ENCODE data around the gene HIP1R.

Gene HIP1R

GRCh38 chr12:122876731-122877130 is 41.5 kb downstream of the HIP1R start:
- no peak overlapping the region for H3K4me3 ChIP-seq (ENCODE audit: low read length)
- H3K36me3 ChIP-seq (ENCODE audit: control insufficient read depth, low read depth, low read length): no peaks in the 10 kb centered on the region
- H3K27ac ChIP-seq (ENCODE audit: low read length): no peak overlapping the region
- no peak overlapping the region for H3K9ac ChIP-seq (ENCODE audit: low read length)
- peaks cover 37% of the 10 kb centered on the region for H3K4me1 ChIP-seq (ENCODE audit: control insufficient read depth, low read depth, low read length)
- H3K9me3 ChIP-seq (ENCODE audit: control insufficient read depth, low read depth, low read length): no peaks in the 10 kb centered on the region
- peaks cover 100% of the 10 kb centered on the region for H3K27me3 ChIP-seq (ENCODE audit: control insufficient read depth, insufficient read depth, low read length)

GRCh38 chr12:122878780-122879612 is 43.7 kb downstream of the HIP1R start:
- H3K9ac ChIP-seq (ENCODE audit: low read length): no peak overlapping the region
- H3K4me3 ChIP-seq (ENCODE audit: low read length): no peak overlapping the region
- peaks cover 20% of the 10 kb centered on the region for H3K4me1 ChIP-seq (ENCODE audit: control insufficient read depth, low read depth, low read length)
- H3K27me3 ChIP-seq (ENCODE audit: control insufficient read depth, insufficient read depth, low read length): peaks cover 94% of the 10 kb centered on the region
- H3K27ac ChIP-seq (ENCODE audit: low read length): no peak overlapping the region
- no peaks in the 10 kb centered on the region for H3K9me3 ChIP-seq (ENCODE audit: control insufficient read depth, low read depth, low read length)
- H3K36me3 ChIP-seq (ENCODE audit: control insufficient read depth, low read depth, low read length): no peaks in the 10 kb centered on the region

GRCh38 chr12:122880155-122880667 is 45.0 kb downstream of the HIP1R start:
- no peak overlapping the region for H3K4me3 ChIP-seq (ENCODE audit: low read length)
- peaks cover 82% of the 10 kb centered on the region for H3K27me3 ChIP-seq (ENCODE audit: control insufficient read depth, insufficient read depth, low read length)
- no peak overlapping the region for H3K9ac ChIP-seq (ENCODE audit: low read length)
- H3K27ac ChIP-seq (ENCODE audit: low read length): no peak overlapping the region
- no peaks in the 10 kb centered on the region for H3K9me3 ChIP-seq (ENCODE audit: control insufficient read depth, low read depth, low read length)
- H3K4me1 ChIP-seq (ENCODE audit: control insufficient read depth, low read depth, low read length): peaks cover 16% of the 10 kb centered on the region
- H3K36me3 ChIP-seq (ENCODE audit: control insufficient read depth, low read depth, low read length): no peaks in the 10 kb centered on the region

- no peak overlapping the region for H3K27ac ChIP-seq (ENCODE audit: low read length)
These were observed 45.4 kb downstream of the HIP1R start for GRCh38 chr12:122880668-122881067.

GRCh38 chr12:122882908-122883558 is 47.8 kb downstream of the HIP1R start:
- no peak overlapping the region for H3K27ac ChIP-seq (ENCODE audit: low read length)
- no peak overlapping the region for H3K9ac ChIP-seq (ENCODE audit: low read length)
- peaks cover 71% of the 10 kb centered on the region for H3K27me3 ChIP-seq (ENCODE audit: control insufficient read depth, insufficient read depth, low read length)
- no peak overlapping the region for H3K4me3 ChIP-seq (ENCODE audit: low read length)
- H3K36me3 ChIP-seq (ENCODE audit: control insufficient read depth, low read depth, low read length): no peaks in the 10 kb centered on the region
- peaks cover 9% of the 10 kb centered on the region for H3K4me1 ChIP-seq (ENCODE audit: control insufficient read depth, low read depth, low read length)
- no peaks in the 10 kb centered on the region for H3K9me3 ChIP-seq (ENCODE audit: control insufficient read depth, low read depth, low read length)

More at GRCh38 chr12:122880668-122881067, 45.4 kb downstream of the HIP1R start:
- no peaks in the 10 kb centered on the region for H3K36me3 ChIP-seq (ENCODE audit: control insufficient read depth, low read depth, low read length)
- H3K9ac ChIP-seq (ENCODE audit: low read length): no peak overlapping the region
- H3K27me3 ChIP-seq (ENCODE audit: control insufficient read depth, insufficient read depth, low read length): peaks cover 78% of the 10 kb centered on the region
- no peaks in the 10 kb centered on the region for H3K9me3 ChIP-seq (ENCODE audit: control insufficient read depth, low read depth, low read length)
- peaks cover 12% of the 10 kb centered on the region for H3K4me1 ChIP-seq (ENCODE audit: control insufficient read depth, low read depth, low read length)
- H3K4me3 ChIP-seq (ENCODE audit: low read length): no peak overlapping the region

- peaks cover 15% of the 10 kb centered on the region for H3K4me1 ChIP-seq (ENCODE audit: control insufficient read depth, low read depth, low read length)
- H3K9ac ChIP-seq (ENCODE audit: low read length): no peak overlapping the region
- H3K27ac ChIP-seq (ENCODE audit: low read length): no peak overlapping the region
- H3K36me3 ChIP-seq (ENCODE audit: control insufficient read depth, low read depth, low read length): no peaks in the 10 kb centered on the region
- H3K27me3 ChIP-seq (ENCODE audit: control insufficient read depth, insufficient read depth, low read length): peaks cover 68% of the 10 kb centered on the region
- no peak overlapping the region for H3K4me3 ChIP-seq (ENCODE audit: low read length)
- H3K9me3 ChIP-seq (ENCODE audit: control insufficient read depth, low read depth, low read length): no peaks in the 10 kb centered on the region
These were observed 49.0 kb downstream of the HIP1R start for GRCh38 chr12:122884091-122884826.

- Histone ChIP-seq H3K27ac (ENCODE audit: low read length) (no peak overlapping the region), H3K9me3 (ENCODE audit: control insufficient read depth, low read depth, low read length) (no peaks in the 10 kb centered on the region), H3K4me1 (ENCODE audit: control insufficient read depth, low read depth, low read length) (peaks cover 15% of the 10 kb centered on the region), H3K4me3 (ENCODE audit: low read length) (no peak overlapping the region), H3K27me3 (ENCODE audit: control insufficient read depth, insufficient read depth, low read length) (peaks cover 62% of the 10 kb centered on the region), H3K9ac (ENCODE audit: low read length) (no peak overlapping the region), H3K36me3 (ENCODE audit: control insufficient read depth, low read depth, low read length) (no peaks in the 10 kb centered on the region)
These were observed 49.6 kb downstream of the HIP1R start for GRCh38 chr12:122884860-122885259.

GRCh38 chr12:122886161-122886560 is 50.9 kb downstream of the HIP1R start:
- Histone ChIP-seq H3K27me3 (ENCODE audit: control insufficient read depth, insufficient read depth, low read length) (peaks cover 57% of the 10 kb centered on the region), H3K9me3 (ENCODE audit: control insufficient read depth, low read depth, low read length) (no peaks in the 10 kb centered on the region), H3K4me3 (ENCODE audit: low read length) (no peak overlapping the region), H3K4me1 (ENCODE audit: control insufficient read depth, low read depth, low read length) (peaks cover 15% of the 10 kb centered on the region), H3K27ac (ENCODE audit: low read length) (no peak overlapping the region), H3K9ac (ENCODE audit: low read length) (no peak overlapping the region), H3K36me3 (ENCODE audit: control insufficient read depth, low read depth, low read length) (no peaks in the 10 kb centered on the region)

GRCh38 chr12:122886851-122887818 is 51.9 kb downstream of the HIP1R start:
- peaks cover 47% of the 10 kb centered on the region for H3K27me3 ChIP-seq (ENCODE audit: control insufficient read depth, insufficient read depth, low read length)
- H3K27ac ChIP-seq (ENCODE audit: low read length): no peak overlapping the region
- H3K9ac ChIP-seq (ENCODE audit: low read length): no peak overlapping the region
- no peaks in the 10 kb centered on the region for H3K9me3 ChIP-seq (ENCODE audit: control insufficient read depth, low read depth, low read length)
- no peaks in the 10 kb centered on the region for H3K36me3 ChIP-seq (ENCODE audit: control insufficient read depth, low read depth, low read length)
- no peak overlapping the region for H3K4me3 ChIP-seq (ENCODE audit: low read length)
- peaks cover 24% of the 10 kb centered on the region for H3K4me1 ChIP-seq (ENCODE audit: control insufficient read depth, low read depth, low read length)

- no peak overlapping the region for H3K27ac ChIP-seq (ENCODE audit: low read length)
- H3K4me3 ChIP-seq (ENCODE audit: low read length): no peak overlapping the region
- no peaks in the 10 kb centered on the region for H3K9me3 ChIP-seq (ENCODE audit: control insufficient read depth, low read depth, low read length)
- H3K9ac ChIP-seq (ENCODE audit: low read length): no peak overlapping the region
- H3K4me1 ChIP-seq (ENCODE audit: control insufficient read depth, low read depth, low read length): peaks cover 28% of the 10 kb centered on the region
- H3K36me3 ChIP-seq (ENCODE audit: control insufficient read depth, low read depth, low read length): no peaks in the 10 kb centered on the region
- H3K27me3 ChIP-seq (ENCODE audit: control insufficient read depth, insufficient read depth, low read length): peaks cover 41% of the 10 kb centered on the region
These were observed 52.6 kb downstream of the HIP1R start for GRCh38 chr12:122887819-122888212.
